A549 treated with ZK216348 at 1 μM for 4 hours (cell line): ENCODE measurements around the gene GAL3ST3. TPM values are rescaled to one million over a fixed set of nuclear protein-coding genes. Genes with fewer than 3 reads are reported as not detected.

Source experiments
- total RNA-seq: library from RNA; stranded (reverse); fragments of 200-300 nt; extraction: Qiagen RNA extraction; gene quantifications from 5 replicates; pipeline ENCODE4 v1.2.3, GENCODE V29; 2022; ENCODE audit warnings: low read depth

Gene GAL3ST3, protein sequence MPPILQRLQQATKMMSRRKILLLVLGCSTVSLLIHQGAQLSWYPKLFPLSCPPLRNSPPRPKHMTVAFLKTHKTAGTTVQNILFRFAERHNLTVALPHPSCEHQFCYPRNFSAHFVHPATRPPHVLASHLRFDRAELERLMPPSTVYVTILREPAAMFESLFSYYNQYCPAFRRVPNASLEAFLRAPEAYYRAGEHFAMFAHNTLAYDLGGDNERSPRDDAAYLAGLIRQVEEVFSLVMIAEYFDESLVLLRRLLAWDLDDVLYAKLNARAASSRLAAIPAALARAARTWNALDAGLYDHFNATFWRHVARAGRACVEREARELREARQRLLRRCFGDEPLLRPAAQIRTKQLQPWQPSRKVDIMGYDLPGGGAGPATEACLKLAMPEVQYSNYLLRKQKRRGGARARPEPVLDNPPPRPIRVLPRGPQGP
- total RNA-seq, result not detected in 5 replicates

DNA sequence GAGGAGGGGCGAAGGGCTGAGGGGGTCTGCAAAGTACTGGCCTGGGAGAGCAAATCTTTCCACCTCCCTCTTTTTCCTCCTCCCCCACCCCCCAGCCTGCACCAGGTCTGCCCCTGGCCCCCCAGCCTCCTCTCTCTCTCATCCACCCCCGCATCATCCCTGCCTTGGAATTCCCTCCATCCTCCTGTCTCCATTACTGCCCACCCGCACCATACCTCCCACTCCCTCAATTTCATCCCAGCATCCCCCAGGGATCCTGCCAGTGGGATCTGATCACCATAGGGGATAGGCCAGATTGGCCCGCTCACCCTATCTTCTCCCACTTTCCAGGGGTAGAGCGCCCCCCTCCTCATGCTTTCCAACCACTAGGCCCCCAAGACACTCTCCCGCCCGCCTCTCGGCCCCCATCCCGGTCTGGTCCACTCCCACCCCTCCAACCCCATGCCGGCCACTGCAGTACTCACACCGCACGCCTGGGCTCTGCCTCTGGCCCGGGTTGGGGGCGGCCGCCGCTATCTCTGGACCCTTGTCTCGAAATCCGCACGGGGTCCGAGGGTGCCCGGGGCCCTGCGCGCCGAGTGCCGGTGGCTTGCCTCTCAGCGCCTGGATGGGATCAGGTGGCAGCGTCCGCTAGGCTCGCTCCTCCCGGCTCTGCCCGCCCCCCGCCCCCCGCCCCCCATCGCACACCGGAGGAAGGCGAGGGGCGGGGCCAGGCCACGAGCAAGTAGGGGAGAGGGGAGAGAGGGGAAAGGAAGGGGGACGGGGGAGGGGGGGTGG is at the start of gene GAL3ST3:
Gene GAL3ST3 (minus strand): TSS at position 615 of the 777 bp plus-strand sequence. CDS start 3,746 bp downstream, outside the sequence.

DNA sequence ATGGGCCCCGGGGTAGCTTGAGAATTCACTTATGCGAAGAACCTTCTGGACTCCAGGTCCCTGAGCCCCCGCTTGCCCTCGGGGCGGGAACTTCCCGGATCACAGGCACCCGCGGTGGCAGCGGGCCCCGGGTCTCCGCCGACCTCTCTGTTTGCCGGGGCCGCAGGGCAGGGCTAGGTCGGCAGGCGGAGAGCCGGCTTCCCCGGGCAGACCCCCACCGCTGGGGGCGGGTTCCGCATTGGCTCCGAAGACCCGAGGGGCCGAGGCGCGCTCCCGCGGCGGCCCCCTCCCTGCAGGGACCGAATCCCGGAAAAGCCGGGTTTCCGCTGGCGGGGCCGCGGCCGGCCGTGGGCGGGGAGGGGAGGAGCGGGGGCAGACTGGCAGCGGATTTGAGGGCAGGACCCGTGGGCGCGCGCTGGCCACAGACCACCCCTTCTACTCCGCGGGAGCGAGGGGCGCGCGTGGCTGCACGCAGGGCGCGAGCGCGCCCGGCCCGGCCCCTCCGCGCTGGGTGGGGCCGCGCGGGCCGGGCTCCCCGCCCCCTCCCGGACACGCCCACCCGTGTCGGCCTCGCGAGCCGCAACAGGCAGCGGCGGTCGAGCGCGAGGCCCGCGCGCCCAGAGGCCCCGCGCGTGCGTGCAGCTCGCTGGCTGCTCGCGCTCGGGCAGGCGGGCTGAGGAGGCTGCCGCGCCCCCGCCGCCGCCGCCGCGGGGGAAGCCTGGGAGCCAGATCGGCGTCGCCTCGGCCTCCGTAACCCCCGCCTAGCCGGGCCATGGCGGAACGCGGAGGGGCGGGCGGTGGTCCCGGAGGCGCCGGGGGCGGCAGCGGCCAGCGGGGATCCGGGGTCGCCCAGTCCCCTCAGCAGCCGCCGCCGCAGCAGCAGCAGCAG is 21.0 kb upstream of the GAL3ST3 start, which contains the start of gene PACS1:
Gene PACS1 (plus strand): TSS at position 558 of the 889 bp plus-strand sequence. CDS start 215 bp downstream, at position 773.

DNA sequence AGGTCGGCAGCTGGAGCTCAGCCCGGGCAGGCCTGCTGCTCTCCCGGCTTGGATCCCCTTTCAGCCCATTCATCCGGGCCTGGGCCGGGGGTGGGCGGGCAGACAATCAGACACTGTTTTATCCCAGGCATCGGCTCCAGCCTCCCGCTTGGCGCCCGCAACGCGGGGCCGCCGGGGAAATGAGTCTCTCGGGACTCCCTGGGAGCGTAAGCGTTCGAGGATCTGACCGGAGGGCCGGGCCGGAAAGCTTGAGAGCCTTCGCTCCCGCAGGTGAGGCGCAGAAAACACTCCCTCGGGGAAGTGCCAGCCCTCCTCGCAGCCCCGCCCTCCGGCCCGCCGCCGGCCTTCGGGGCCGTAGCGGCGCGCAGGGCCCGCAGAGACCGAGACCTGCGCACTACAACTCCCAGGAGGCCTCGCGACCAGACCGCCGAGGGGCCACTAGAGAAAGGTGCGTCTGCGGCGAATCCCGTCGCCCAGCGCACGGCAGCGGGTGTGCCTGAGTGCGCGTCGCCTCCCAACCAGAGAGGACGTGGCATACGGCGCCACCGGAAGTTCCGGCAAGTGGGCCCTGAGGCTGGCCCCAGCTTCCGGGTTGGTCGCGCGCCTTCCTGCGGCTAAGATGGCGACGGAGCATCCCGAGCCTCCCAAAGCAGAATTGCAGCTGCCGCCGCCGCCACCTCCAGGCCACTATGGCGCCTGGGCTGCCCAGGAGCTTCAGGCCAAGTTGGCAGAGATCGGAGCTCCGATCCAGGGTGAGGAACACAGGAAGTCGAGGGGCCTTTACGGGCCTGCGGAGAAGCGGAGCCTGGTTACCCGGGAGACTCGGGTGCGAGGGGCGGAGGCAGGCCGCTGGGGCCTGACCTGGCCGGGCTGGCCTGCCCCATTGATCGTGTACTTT is 3.1 kb upstream of the GAL3ST3 start, which contains the start of gene SF3B2:
Gene SF3B2 (plus strand): TSS at position 599 of the 898 bp plus-strand sequence. CDS start 21 bp downstream, at position 620.

DNA sequence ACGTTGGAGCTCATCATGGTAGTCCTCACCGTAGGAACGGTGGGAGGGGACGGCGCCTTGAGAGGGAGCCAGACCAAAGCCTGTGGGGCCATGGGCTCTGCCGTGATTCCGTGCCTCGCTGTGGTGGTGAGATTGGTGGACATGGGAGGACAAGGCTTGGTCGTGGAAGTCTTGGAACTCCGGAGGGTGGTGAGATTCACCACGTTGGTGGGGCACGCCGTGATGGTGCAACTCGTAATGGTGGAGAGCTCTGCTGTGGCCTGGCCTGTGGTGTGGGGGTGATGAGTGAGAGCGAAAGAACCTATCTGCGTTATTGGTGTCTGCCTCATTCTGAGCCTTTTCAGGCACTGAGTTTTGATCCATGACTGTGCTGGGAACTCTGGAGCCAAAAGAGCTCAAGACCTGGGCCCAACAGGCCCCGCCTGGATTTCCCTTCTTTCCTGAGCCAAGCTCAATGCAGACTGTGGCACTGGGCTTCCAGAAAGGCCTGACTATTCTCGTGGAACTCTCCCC is 22.9 kb downstream of the GAL3ST3 start, which contains the start of gene CATSPER1:
Gene CATSPER1 (minus strand): TSS at position 463 of the 513 bp plus-strand sequence. CDS start 100 bp downstream, at position 363.

DNA sequence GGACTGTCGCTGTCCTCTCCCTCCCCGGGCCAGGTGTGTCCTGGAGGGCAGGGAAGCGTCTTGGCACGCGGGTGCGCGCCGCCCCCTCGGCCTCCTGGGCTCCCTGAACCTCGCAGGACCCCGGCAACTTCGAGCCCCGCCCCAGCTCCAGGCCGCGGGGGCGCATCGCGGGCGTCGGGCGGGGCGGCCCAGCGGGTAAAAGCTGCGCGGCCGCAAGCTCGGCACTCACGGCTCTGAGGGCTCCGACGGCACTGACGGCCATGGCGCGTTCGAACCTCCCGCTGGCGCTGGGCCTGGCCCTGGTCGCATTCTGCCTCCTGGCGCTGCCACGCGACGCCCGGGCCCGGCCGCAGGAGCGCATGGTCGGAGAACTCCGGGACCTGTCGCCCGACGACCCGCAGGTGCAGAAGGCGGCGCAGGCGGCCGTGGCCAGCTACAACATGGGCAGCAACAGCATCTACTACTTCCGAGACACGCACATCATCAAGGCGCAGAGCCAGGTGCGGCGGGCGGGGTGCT is 37.1 kb downstream of the GAL3ST3 start, which contains the start of gene CST6:
Gene CST6 (plus strand): TSS at position 224 of the 519 bp plus-strand sequence. CDS start 37 bp downstream, at position 261.

DNA sequence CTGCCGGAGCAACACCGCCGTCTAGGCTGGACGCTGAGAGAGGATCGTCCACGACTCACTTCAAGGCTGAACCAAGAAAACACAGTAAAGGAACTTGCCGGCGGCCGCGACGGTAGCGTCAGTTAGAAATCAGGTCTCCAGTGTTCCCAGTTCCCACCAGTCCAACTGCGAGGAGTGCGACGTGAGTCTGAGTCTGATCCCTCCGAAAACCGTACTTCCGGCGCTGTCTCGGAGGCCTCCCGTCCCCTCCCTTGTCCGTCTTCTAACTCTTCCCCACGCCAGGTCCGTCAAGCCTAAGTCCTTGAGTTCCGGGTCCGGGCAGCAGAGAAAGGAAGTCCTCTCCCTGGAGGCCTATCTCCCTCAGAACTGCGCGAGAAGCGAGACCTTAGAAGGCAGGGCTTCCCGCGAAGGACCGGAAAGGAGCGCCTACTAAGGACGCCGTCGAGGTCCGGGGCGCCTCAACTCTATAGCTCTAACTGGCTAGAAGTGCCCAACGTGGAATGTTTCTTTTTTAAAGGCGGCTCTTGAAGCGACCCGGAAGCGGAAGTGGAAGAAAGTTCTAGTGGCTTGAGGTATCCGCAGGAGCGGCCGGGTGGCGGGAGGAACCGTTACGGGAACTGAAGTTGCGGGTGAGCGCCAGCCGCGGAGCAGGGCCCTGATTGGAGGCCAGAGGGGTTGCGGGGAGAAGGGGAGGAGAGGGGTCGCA is 46.9 kb downstream of the GAL3ST3 start, which contains the start of the genes BANF1 and EIF1AD:
Gene BANF1 (plus strand): TSS at position 562 of the 706 bp plus-strand sequence. CDS start 748 bp downstream, outside the sequence.
Gene EIF1AD (minus strand): TSS at position 216 of the 706 bp plus-strand sequence. CDS start 1,768 bp downstream, outside the sequence.

Other genes starting within 250 kb of the GAL3ST3 start
- not detected in 5 replicates for gene SNX32, start 215.2 kb downstream of the GAL3ST3 start, total RNA-seq
- gene CFL1, start 191.0 kb downstream of the GAL3ST3 start, total RNA-seq, result 1,889 to 2,400 TPM (median 2,225 TPM) in 5 replicates
- gene MUS81, start 188.7 kb downstream of the GAL3ST3 start, total RNA-seq, result 23.9 to 43.5 TPM (median 31.9 TPM) in 5 replicates
- 0.92 to 1.8 TPM (median 1.4 TPM) in 5 replicates for gene EFEMP2, start 176.4 kb downstream of the GAL3ST3 start, total RNA-seq
- gene CTSW, start 169.3 kb downstream of the GAL3ST3 start, total RNA-seq, result 0.20 TPM in 1 of 5 replicates, not detected in the others
- gene FIBP, start 160.7 kb downstream of the GAL3ST3 start, total RNA-seq, result 62.6 to 93.4 TPM (median 84.9 TPM) in 5 replicates
- 20.0 to 52.5 TPM (median 49.0 TPM) in 5 replicates for gene CCDC85B, start 158.5 kb downstream of the GAL3ST3 start, total RNA-seq
- gene FOSL1, start 148.8 kb downstream of the GAL3ST3 start, total RNA-seq, result 132 to 214 TPM (median 155 TPM) in 5 replicates
- gene C11orf68, start 130.1 kb downstream of the GAL3ST3 start, total RNA-seq, result 27.1 to 54.3 TPM (median 50.1 TPM) in 5 replicates
- 158 to 325 TPM (median 225 TPM) in 5 replicates for gene DRAP1, start 129.7 kb downstream of the GAL3ST3 start, total RNA-seq
- not detected in 5 replicates for gene TSGA10IP, start 103.7 kb downstream of the GAL3ST3 start, total RNA-seq
- gene SART1, start 87.4 kb downstream of the GAL3ST3 start, total RNA-seq, result 43.2 to 70.5 TPM (median 61.2 TPM) in 5 replicates
- gene EIF1AD, start 47.0 kb downstream of the GAL3ST3 start, total RNA-seq, result 36.9 to 46.3 TPM (median 39.5 TPM) in 5 replicates
- gene BANF1, start 46.7 kb downstream of the GAL3ST3 start, total RNA-seq, result 370 to 493 TPM (median 487 TPM) in 5 replicates
- not detected in 5 replicates for gene CST6, start 37.2 kb downstream of the GAL3ST3 start, total RNA-seq
- gene CATSPER1, start 22.7 kb downstream of the GAL3ST3 start, total RNA-seq, result 1.2 to 2.4 TPM (median 2.1 TPM) in 5 replicates
- 166 to 198 TPM (median 173 TPM) in 5 replicates for gene SF3B2, start 3.2 kb upstream of the GAL3ST3 start, total RNA-seq
- gene PACS1, start 21.1 kb upstream of the GAL3ST3 start, total RNA-seq, result 54.8 to 98.9 TPM (median 79.2 TPM) in 5 replicates
- 29.5 to 52.1 TPM (median 46.6 TPM) in 5 replicates for gene KLC2, start 208.5 kb upstream of the GAL3ST3 start, total RNA-seq
- gene RAB1B, start 219.5 kb upstream of the GAL3ST3 start, total RNA-seq, result 103 to 154 TPM (median 150 TPM) in 5 replicates
- 0.88 to 2.7 TPM (median 1.7 TPM) in 5 replicates for gene CNIH2, start 229.0 kb upstream of the GAL3ST3 start, total RNA-seq
- gene YIF1A, start 240.0 kb upstream of the GAL3ST3 start, total RNA-seq, result 84.4 to 117 TPM (median 115 TPM) in 5 replicates
- gene TMEM151A, start 242.7 kb upstream of the GAL3ST3 start, total RNA-seq, result 1.2 to 4.3 TPM (median 3.5 TPM) in 5 replicates